Liver (tissue), 3 donors: ENCODE data around the gene RBM6.

Experiments used
- FOXA1 ChIP-seq: IDR thresholded peaks from 2 replicates; pipeline ENCODE4 v1.6.1; 2016; ENCODE audit warnings: antibody characterized with exemption
- GABPA ChIP-seq, 2 donors: IDR thresholded peaks in 1 of 2; conservative IDR thresholded peaks in 1 of 2; 2 replicates each; pipeline ENCODE4 v1.6.1; 2016; ENCODE audit warnings: antibody characterized with exemption in 2 of 2, mild to moderate bottlenecking in 1 of 2, moderate library complexity in 1 of 2
- JUND ChIP-seq, 2 donors: IDR thresholded peaks; 2 replicates each; pipeline ENCODE4 v1.6.1; 2016; ENCODE audit warnings: antibody characterized with exemption in 2 of 2
- RAD21 ChIP-seq, 2 donors: IDR thresholded peaks; 2 replicates each; pipeline ENCODE4 v1.6.1; 2016; ENCODE audit warnings: antibody characterized with exemption in 2 of 2, mild to moderate bottlenecking in 2 of 2
- RXRA ChIP-seq, 2 donors: IDR thresholded peaks; 2 replicates each; pipeline ENCODE4 v1.6.1; 2017 to 2018; ENCODE audit warnings: antibody characterized with exemption in 2 of 2, mild to moderate bottlenecking in 1 of 2
- SP1 ChIP-seq: IDR thresholded peaks from 2 replicates; pipeline ENCODE4 v1.6.1; 2018; ENCODE audit warnings: antibody characterized with exemption, mild to moderate bottlenecking
- TAF1 ChIP-seq: conservative IDR thresholded peaks from 2 replicates; pipeline ENCODE4 v1.6.1; 2016; ENCODE audit warnings: antibody characterized with exemption, mild to moderate bottlenecking
- YY1 ChIP-seq: IDR thresholded peaks from 2 replicates; pipeline ENCODE4 v1.6.1; 2016; ENCODE audit warnings: antibody characterized with exemption, mild to moderate bottlenecking
- TF ChIP-seq, protein P1 (sequence below): IDR thresholded peaks from 2 replicates; pipeline ENCODE4 v1.6.1; 2016; ENCODE audit warnings: antibody characterized with exemption
- TF ChIP-seq, protein P2 (sequence below): fragments of 150-350 bp; IDR thresholded peaks from 2 replicates; pipeline ENCODE4 v1.5.1; 2017; ENCODE audit warnings: improper control_type of control experiment, low read depth, low read length; ENCODE audit not compliant: missing input control
- TF ChIP-seq, protein P3 (sequence below): IDR thresholded peaks from 2 replicates; pipeline ENCODE4 v1.6.1; 2016; ENCODE audit warnings: antibody characterized with exemption, mild to moderate bottlenecking
- donor health status: healthy.
- donor health status: healthy.

DNA sequence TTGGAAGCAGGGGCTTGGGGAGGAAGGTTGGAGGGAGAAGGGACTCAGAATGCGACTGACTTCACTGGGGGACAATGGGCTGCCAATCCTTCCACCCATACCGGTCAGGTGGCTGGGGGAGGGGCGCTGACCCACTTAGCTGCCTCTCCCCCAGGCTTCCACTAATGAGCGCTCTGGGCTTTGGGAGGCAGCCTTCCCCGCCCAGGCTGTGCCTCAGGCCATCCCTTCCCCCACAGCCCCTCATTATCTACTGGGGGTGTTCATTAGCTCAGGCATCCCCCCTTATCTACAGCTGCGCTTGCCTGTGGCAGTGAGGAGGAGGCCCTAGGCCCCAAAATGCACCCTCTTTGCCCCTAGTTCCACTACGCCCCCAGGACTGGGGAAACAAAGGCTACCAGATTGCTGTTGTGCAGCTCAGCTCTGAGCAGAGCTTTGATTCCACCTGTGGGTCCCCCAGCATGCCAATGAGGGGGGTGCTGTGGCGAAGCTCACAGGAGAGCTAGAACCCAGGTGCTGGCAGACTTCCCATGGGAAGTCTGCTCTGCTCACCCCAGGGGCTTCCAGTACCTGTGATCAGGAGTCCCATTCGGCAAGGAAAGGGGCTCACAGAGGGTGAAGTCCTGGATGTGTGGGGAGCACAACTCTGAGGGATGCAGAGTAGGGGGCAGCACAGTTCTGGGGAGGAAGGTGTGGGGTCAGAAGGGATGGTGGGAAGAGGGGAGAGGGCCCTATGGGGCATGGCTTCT, 185.8 kb downstream of the RBM6 start:
- TF ChIP-seq RAD21 (IDR thresholded peaks at IDR 0.05) (no peak), JUND (IDR thresholded peaks at IDR 0.05) (no peak), TAF1 (no peak), GABPA (IDR thresholded peaks at IDR 0.05 in 1 of 2, conservative IDR thresholded peaks at IDR 0.05 in 1 of 2) (no peak), RXRA (IDR thresholded peaks at IDR 0.05) (no peak), SP1 (no peak), FOXA1 (no peak), YY1 (no peak)
- TF ChIP-seq, protein P1, sequence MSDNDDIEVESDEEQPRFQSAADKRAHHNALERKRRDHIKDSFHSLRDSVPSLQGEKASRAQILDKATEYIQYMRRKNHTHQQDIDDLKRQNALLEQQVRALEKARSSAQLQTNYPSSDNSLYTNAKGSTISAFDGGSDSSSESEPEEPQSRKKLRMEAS = no peak
- TF ChIP-seq, protein P2, sequence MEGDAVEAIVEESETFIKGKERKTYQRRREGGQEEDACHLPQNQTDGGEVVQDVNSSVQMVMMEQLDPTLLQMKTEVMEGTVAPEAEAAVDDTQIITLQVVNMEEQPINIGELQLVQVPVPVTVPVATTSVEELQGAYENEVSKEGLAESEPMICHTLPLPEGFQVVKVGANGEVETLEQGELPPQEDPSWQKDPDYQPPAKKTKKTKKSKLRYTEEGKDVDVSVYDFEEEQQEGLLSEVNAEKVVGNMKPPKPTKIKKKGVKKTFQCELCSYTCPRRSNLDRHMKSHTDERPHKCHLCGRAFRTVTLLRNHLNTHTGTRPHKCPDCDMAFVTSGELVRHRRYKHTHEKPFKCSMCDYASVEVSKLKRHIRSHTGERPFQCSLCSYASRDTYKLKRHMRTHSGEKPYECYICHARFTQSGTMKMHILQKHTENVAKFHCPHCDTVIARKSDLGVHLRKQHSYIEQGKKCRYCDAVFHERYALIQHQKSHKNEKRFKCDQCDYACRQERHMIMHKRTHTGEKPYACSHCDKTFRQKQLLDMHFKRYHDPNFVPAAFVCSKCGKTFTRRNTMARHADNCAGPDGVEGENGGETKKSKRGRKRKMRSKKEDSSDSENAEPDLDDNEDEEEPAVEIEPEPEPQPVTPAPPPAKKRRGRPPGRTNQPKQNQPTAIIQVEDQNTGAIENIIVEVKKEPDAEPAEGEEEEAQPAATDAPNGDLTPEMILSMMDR = no peak
- TF ChIP-seq, protein P3, sequence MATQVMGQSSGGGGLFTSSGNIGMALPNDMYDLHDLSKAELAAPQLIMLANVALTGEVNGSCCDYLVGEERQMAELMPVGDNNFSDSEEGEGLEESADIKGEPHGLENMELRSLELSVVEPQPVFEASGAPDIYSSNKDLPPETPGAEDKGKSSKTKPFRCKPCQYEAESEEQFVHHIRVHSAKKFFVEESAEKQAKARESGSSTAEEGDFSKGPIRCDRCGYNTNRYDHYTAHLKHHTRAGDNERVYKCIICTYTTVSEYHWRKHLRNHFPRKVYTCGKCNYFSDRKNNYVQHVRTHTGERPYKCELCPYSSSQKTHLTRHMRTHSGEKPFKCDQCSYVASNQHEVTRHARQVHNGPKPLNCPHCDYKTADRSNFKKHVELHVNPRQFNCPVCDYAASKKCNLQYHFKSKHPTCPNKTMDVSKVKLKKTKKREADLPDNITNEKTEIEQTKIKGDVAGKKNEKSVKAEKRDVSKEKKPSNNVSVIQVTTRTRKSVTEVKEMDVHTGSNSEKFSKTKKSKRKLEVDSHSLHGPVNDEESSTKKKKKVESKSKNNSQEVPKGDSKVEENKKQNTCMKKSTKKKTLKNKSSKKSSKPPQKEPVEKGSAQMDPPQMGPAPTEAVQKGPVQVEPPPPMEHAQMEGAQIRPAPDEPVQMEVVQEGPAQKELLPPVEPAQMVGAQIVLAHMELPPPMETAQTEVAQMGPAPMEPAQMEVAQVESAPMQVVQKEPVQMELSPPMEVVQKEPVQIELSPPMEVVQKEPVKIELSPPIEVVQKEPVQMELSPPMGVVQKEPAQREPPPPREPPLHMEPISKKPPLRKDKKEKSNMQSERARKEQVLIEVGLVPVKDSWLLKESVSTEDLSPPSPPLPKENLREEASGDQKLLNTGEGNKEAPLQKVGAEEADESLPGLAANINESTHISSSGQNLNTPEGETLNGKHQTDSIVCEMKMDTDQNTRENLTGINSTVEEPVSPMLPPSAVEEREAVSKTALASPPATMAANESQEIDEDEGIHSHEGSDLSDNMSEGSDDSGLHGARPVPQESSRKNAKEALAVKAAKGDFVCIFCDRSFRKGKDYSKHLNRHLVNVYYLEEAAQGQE = no peak
